ENCODE data around the gene SNAP29.
"Not testable (repeated sequence)": the region's sequence is repeated elsewhere in the genome, so short reads cannot be mapped to it uniquely, and the experiment has no call there.

SNAP29 gene

DNA sequence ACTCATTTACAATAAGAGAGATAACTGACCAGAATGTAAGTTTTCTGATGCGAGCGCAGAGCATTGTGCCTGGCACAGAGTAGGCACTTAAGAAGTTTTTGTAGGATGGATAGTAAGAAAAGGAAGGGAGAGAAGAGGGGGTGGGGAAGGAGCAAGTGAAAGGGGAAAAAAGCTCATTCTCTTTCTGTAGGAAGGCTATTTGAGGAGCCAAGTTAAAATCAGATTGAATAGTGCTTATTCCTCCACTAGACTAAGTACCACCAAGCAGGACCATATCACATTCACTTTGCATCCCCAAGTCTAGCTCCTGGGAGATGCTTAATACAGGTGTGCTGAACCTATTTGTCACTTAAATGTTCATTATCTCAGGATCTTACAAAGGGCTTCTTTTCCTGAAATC, 44.3 kb downstream of the SNAP29 start:
- no peak for DNase-seq

DNA sequence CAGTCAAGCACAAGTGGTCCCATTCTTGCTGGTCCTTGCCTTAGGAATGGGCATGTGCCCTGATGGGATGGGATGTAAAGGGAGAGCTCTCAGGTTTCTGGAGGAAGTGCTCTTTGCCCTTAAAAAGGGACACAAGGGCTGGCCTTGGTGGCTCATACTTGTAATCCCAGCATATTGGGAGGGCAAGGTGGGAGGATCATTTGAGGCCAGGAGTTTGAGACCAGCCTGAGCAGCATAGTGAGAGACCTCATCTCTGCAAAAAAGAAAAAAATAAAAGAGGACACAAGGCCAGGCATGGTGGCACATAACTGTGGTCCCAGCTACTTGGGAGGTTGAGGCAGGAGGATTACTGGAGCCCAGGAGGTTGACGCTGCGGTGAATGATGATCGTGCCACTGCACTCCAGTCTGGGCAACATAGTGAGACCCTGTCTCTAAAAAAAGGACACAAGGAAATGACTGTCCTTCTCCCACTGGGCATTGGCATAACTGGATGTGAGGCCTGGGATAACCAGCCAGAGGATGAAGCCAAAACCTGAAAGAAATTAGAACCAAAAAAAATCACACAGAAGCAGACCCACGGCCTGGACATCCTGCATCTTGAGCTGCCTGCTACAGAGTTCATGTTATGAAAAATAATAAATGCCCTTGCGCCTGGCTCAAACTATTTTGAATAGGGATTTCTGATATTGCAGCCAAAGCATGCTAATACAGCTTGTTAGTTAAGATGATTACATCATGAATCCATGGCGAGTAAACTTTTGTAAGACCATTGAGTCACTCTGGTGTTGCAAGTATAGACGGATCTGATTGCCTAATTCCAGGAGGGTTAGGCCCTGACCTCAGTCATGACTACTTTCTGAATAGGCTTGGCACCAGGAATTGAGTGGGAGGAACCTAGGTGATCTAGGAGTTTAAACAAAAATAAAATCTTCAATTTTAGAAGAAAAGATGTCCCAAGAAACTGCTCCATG, 45.5 kb downstream of the SNAP29 start:
- DNase-seq, result peak; percentile 97

GRCh38 chr22:20904980-20905355, 46.2 kb downstream of the SNAP29 start:
- no peak for DNase-seq

DNA sequence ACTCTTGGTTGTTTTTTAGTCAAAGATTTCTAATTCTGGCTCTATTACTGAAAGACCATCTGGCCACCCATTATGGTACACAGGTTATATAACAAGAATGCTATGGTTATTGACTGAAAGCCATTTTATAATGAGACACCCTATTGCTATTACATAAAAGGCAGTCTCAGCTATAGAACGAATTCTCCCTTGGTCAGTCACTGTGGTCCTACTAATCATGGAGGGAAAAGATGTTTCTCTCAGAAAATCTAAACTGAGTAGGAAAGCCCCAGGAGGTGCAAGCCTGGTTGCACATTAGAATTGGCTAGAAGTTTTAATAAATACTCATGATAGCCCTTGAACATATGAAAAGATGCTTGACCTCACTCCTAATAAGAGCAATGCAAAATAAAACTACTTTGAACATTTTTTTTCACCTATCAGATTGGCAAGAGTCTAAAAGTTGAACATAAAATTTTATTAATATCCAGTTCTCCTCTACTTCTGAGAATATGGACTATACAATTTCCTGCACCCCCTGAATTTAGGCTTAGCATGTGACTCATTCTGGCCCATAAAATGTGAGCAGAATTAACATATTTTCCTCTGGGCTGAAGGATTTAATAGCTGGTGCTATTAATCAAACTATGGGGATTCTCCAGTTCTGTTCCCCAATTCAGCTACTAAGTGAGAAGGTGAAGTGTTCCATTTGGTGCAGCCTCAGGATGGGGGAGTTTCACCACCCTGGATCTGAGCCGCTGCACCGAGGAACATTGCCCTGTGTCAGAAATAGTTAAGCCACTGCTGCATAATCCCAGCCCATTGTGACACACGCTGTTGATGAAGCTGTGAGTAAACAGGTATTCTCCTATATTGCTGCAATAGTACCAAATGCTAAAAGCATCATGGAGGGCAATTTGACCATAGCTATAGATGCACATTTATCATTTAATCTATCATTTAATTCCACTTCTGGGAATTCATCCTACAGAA, 46.9 kb downstream of the SNAP29 start:
- no peak for DNase-seq

GRCh38 chr22:20906387-20906767, 47.6 kb downstream of the SNAP29 start:
- no peak for DNase-seq

- DNase-seq, result not testable (repeated sequence)
Measured at GRCh38 chr22:20908717-20909116, 49.9 kb downstream of the SNAP29 start.

DNA sequence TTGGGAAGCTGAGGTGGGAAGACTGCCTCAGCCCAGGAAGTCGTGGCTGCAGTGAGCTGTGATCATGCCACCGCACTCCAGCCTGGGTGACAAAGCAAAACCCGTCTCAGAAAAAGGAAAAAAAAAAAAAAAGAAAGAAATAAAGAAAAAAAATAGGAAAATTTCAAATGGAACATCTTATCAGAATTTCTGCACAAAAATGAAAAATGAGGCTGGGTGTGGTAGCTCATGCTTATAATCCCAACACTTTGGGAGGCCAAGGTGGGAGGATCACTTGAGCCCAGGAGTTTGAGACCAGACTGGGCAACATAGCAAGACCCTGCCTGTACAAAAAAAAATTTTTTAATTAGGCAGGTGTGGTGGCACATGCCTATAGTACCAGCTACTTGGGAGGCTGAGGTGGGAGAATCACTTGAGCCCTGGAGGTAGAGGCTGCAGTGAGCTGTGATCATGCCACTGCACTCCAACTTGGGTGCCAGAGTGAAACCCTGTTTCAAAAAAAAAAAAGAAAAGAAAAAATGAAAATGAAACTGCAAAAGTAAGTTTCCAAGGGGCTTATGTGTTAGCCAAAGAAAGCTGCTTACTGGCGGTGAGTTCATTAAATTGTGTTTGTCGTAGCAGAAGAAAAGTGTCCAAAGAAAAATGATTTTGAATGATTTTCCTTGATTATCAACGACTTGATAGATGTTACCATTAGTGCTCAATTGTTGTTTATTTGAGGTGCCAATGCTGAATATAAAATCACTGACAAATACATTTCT, 50.9 kb downstream of the SNAP29 start:
- no peak for DNase-seq

- DNase-seq, result no peak
Measured at GRCh38 chr22:20912494-20912893, 53.7 kb downstream of the SNAP29 start.

GRCh38 chr22:20916916-20917810, 58.4 kb downstream of the SNAP29 start, which contains the start of gene CRKL:
Gene CRKL (plus strand): TSS chr22:20917407. CDS start chr22:20917935, 528 bp downstream.
- DNase-seq, result peak; percentile 99

- DNase-seq, result no peak
Measured at GRCh38 chr22:20918663-20919218, 59.9 kb downstream of the SNAP29 start.

- DNase-seq, result no peak
Measured at GRCh38 chr22:20919718-20920117, 60.9 kb downstream of the SNAP29 start.

GRCh38 chr22:20920881-20921203, 62.0 kb downstream of the SNAP29 start:
- DNase-seq, result no peak

- no peak for DNase-seq
Measured at GRCh38 chr22:20922141-20922751, 63.4 kb downstream of the SNAP29 start.

DNA sequence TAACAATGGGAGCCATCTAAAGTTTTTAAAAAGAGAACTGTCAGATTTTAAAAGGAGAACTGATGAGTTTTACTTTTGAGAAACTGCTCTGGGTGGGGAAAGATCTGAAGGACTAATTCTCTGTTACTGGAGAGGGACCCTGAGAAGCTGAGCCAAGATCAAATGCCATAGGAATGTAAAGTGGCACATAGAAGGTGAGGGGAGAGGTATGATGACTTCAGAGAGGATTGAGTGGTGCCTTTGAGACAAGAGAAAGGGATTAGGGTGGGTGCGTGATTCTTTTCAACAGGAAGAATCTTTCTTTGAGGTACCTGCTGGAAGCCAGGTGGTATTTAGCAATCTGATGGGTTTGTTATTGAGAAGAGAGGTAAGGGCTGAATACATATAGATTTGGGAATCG, 67.4 kb downstream of the SNAP29 start:
- no peak for DNase-seq

- no peak for DNase-seq
Measured at GRCh38 chr22:20927940-20928572, 69.2 kb downstream of the SNAP29 start.

- DNase-seq, result no peak
Measured at GRCh38 chr22:20928573-20928967, 69.8 kb downstream of the SNAP29 start.

GRCh38 chr22:20930004-20930403, 71.2 kb downstream of the SNAP29 start:
- DNase-seq, result no peak

- not testable (repeated sequence) for DNase-seq
Measured at GRCh38 chr22:20930435-20930834, 71.6 kb downstream of the SNAP29 start.

DNA sequence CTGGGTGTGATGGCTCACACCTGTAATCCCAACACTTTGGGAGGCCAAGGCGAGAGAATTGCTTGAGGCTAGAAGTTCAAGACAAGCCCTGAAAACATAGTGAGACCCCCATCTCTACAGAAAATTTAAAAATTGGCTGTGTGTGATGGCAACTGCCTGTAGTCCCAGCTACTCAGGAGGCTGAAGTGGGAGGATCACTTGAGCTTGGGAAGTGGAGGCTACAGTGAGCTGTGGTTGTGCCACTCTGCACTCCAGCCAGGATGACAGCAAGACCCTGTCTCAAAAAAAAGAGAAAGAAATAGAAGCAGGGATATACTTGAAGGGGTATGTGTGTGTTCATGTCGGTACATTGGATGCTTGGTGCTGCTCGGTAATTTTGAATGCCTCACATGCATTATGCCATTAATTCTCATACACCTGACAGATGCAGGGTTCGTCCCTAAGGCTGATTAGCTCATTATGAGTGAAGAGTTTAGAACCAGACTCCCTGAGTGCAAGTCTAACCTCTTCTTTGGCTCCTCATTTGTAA, 72.4 kb downstream of the SNAP29 start:
- no peak for DNase-seq

DNA sequence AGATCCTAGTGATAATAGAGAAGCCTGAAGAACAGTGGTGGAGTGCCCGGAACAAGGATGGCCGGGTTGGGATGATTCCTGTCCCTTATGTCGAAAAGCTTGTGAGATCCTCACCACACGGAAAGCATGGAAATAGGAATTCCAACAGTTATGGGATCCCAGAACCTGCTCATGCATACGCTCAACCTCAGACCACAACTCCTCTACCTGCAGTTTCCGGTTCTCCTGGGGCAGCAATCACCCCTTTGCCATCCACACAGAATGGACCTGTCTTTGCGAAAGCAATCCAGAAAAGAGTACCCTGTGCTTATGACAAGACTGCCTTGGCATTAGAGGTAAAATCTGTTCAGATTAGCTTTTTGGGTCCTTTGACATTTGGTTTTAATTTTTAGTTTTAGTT, 75.1 kb downstream of the SNAP29 start:
- no peak for DNase-seq
